ENCODE measurements around the gene SLC49A4. TPM values are rescaled to one million over a fixed set of nuclear protein-coding genes. Genes with fewer than 3 reads are reported as not detected.

SLC49A4 gene
- total and polyA plus RNA-seq, 2 donors (not counting 1 experiment from before 2014, with no cell fraction given) = 2.5 to 20.0 TPM

DNA sequence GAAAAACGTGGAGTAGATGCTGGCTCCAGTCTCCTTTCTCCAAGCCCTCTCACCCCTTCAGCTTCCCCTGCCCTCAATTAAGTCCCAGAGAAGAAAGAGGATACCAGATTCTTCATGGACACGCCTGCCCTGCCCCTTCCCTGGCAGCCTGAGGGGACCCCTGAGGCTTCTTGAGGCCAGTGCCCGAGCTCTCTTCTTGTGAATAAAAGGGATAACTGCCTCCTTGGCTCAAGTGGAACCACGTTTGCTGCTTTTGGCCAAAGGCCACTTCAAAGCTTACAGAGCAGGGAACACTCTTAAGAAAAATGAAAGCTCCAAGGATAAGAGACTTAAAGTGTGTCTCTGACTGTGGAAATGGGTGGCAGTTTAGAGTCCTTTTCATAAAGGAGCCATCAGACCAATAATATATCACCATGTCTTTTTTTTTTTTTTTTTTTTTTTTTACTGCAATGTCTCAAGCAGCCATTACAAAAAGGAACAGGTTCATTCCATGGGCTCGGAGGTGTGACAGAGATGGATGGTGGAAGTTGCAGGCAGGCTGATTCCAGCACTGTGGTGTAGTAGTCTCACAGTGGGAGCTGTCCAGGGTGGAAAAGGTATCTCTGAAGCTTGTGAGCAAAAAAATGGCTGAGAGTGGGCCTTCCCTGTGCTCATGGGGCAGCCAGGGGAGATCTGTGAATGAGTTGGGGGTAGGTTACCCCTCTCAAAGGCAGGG is 123.9 kb downstream of the SLC49A4 start:
- H3K27ac Mint-ChIP-seq = no peak overlapping the region
- H3K4me3 ChIP-seq (ENCODE audit: control extremely low read depth in 1 of 5, extremely low read depth in 1 of 5, insufficient read depth in 1 of 5, low read depth in 2 of 5, low read length in 4 of 5) = no peak overlapping the region
- no peaks in the 10 kb centered on the region for H3K36me3 ChIP-seq (replicated peaks in 1 of 2; ENCODE audit: control extremely low read depth in 1 of 2, control insufficient read depth in 1 of 2, extremely low read depth in 1 of 2, insufficient read depth in 2 of 2, low read length in 1 of 2)
- no peaks in the 10 kb centered on the region for H3K79me2 ChIP-seq (ENCODE audit: control insufficient read depth, insufficient read depth, low read length)
- peaks cover 0 to 6% (median 0%) of the 10 kb centered on the region in 3 donors for H3K9me3 ChIP-seq (ENCODE audit: control extremely low read depth in 1 of 3, control insufficient read depth in 2 of 3, insufficient read depth in 1 of 3, low read length in 2 of 3)
- TF ChIP-seq, protein P1, sequence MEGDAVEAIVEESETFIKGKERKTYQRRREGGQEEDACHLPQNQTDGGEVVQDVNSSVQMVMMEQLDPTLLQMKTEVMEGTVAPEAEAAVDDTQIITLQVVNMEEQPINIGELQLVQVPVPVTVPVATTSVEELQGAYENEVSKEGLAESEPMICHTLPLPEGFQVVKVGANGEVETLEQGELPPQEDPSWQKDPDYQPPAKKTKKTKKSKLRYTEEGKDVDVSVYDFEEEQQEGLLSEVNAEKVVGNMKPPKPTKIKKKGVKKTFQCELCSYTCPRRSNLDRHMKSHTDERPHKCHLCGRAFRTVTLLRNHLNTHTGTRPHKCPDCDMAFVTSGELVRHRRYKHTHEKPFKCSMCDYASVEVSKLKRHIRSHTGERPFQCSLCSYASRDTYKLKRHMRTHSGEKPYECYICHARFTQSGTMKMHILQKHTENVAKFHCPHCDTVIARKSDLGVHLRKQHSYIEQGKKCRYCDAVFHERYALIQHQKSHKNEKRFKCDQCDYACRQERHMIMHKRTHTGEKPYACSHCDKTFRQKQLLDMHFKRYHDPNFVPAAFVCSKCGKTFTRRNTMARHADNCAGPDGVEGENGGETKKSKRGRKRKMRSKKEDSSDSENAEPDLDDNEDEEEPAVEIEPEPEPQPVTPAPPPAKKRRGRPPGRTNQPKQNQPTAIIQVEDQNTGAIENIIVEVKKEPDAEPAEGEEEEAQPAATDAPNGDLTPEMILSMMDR (IDR thresholded peaks at IDR 0.05) = no peak
- H3K4me1 ChIP-seq (ENCODE audit: control insufficient read depth in 2 of 2, insufficient read depth in 2 of 2, low read length in 2 of 2) = peaks cover 26 to 28% of the 10 kb centered on the region in 2 donors
- no peaks in the 10 kb centered on the region for H4K20me1 ChIP-seq (ENCODE audit: control insufficient read depth, insufficient read depth, low read length, poor library complexity, severe bottlenecking)
- ChIA-PET POLR2A (no interaction called here), CTCF (no interaction called here)
- WGBS (ENCODE audit: insufficient coverage) = 71% methylated on average over 3 of the region's 5 CpGs
- no peak overlapping the region for H2AFZ ChIP-seq (ENCODE audit: insufficient read depth, low read depth, low read length, poor library complexity, severe bottlenecking)
- no peak overlapping the region for H3K27ac ChIP-seq (ENCODE audit: low read length in 2 of 2)
- intact Hi-C loops (cut with micrococcal nuclease) = no loop called here
- no peak overlapping the region for H3K9ac ChIP-seq (ENCODE audit: low read length)
- peaks cover 0 to 29% (median 7%) of the 10 kb centered on the region in 4 experiments for H3K27me3 ChIP-seq (replicated peaks in 1 of 4; ENCODE audit: control extremely low read depth in 1 of 4, control insufficient read depth in 3 of 4, insufficient read depth in 4 of 4, low read length in 3 of 4)
- H3K4me2 ChIP-seq (replicated peaks; ENCODE audit: low read depth, low read length, poor library complexity, severe bottlenecking) = no peak overlapping the region
- no peaks in the 10 kb centered on the region for H3K9me3 Mint-ChIP-seq (ENCODE audit: insufficient read depth)
- no peak overlapping the region for H3K4me3 Mint-ChIP-seq
- peaks cover 28% of the 10 kb centered on the region for H3K4me1 Mint-ChIP-seq
- H3K27me3 Mint-ChIP-seq = peaks cover 20% of the 10 kb centered on the region
- DNase-seq (no peak), ATAC-seq (ENCODE audit: low read depth) (no peak)

DNA sequence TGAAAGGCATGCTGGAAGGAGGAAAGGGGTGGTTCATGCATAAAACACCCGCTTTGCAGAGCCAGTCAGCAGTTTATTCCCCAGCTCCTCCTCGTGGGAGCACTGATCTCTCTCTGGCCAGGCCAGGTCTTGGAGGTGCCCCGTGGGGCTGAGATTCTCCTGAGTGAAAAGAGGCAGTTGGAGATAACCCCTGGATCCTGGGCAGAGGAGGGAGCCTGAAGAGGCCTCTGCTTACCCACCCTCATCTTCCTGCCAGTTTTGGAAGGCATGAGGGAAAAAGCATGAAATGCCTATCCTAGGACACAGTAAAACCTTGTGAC is 124.4 kb downstream of the SLC49A4 start:
- Histone ChIP-seq H3K36me3 (replicated peaks in 1 of 2; ENCODE audit: control extremely low read depth in 1 of 2, control insufficient read depth in 1 of 2, extremely low read depth in 1 of 2, insufficient read depth in 2 of 2, low read length in 1 of 2) (no peaks in the 10 kb centered on the region), H3K4me1 (ENCODE audit: control insufficient read depth in 2 of 2, insufficient read depth in 2 of 2, low read length in 2 of 2) (peaks cover 26 to 28% of the 10 kb centered on the region in 2 donors), H3K4me3 (ENCODE audit: control extremely low read depth in 1 of 5, extremely low read depth in 1 of 5, insufficient read depth in 1 of 5, low read depth in 2 of 5, low read length in 4 of 5) (no peak overlapping the region), H3K27ac (ENCODE audit: low read length in 2 of 2) (no peak overlapping the region), H3K27me3 (replicated peaks in 1 of 4; ENCODE audit: control extremely low read depth in 1 of 4, control insufficient read depth in 3 of 4, insufficient read depth in 4 of 4, low read length in 3 of 4) (peaks cover 0 to 29% (median 7%) of the 10 kb centered on the region in 4 experiments), H3K9me3 (ENCODE audit: control extremely low read depth in 1 of 3, control insufficient read depth in 2 of 3, insufficient read depth in 1 of 3, low read length in 2 of 3) (peaks cover 0 to 6% (median 0%) of the 10 kb centered on the region in 3 donors), H3K79me2 (ENCODE audit: control insufficient read depth, insufficient read depth, low read length) (no peaks in the 10 kb centered on the region), H2AFZ (ENCODE audit: insufficient read depth, low read depth, low read length, poor library complexity, severe bottlenecking) (no peak overlapping the region), H3K9ac (ENCODE audit: low read length) (no peak overlapping the region), H4K20me1 (ENCODE audit: control insufficient read depth, insufficient read depth, low read length, poor library complexity, severe bottlenecking) (no peaks in the 10 kb centered on the region), H3K4me2 (replicated peaks; ENCODE audit: low read depth, low read length, poor library complexity, severe bottlenecking) (no peak overlapping the region)
- Mint-ChIP-seq H3K9me3 (ENCODE audit: insufficient read depth) (no peaks in the 10 kb centered on the region), H3K4me3 (no peak overlapping the region), H3K27me3 (peaks cover 15% of the 10 kb centered on the region), H3K4me1 (peaks cover 28% of the 10 kb centered on the region), H3K27ac (no peak overlapping the region)
- no peak for DNase-seq
- WGBS (ENCODE audit: insufficient coverage) = 100% methylated on average over 1 of the region's 3 CpGs
- ChIA-PET POLR2A (no interaction called here), CTCF (no interaction called here)
- no peak for TF ChIP-seq EZH2 (IDR thresholded peaks at IDR 0.05; ENCODE audit: borderline replicate concordance, insufficient read depth, low read depth, low read length, poor library complexity, severe bottlenecking)
- TF ChIP-seq, protein P1 (IDR thresholded peaks at IDR 0.05) = no peak
- no peak for ATAC-seq (ENCODE audit: low read depth)
- intact Hi-C loops (cut with micrococcal nuclease) = no loop called here

Measured in B cell (primary cell).